Measurements from ENCODE around the gene HSD11B2. TPM values are rescaled to one million over a fixed set of nuclear protein-coding genes. Genes with fewer than 3 reads are reported as not detected.

Gene HSD11B2
- total and polyA plus RNA-seq, 10 of the 15 experiments (the other 5 are each of a cell fraction or from before 2014, with no cell fraction given) = 0.09 to 0.34 (median 0.21) TPM; not detected in 2

GRCh38 chr16:67426950-67427349 lies 4.0 kb upstream of the HSD11B2 start:
- H3K4me3 ChIP-seq = no peak overlapping the region
- no peak overlapping the region for H3K27ac ChIP-seq (ENCODE audit: control insufficient read depth, insufficient read depth)
- ChIA-PET SMC1A (ENCODE audit: uncharacterized antibody, unreplicated experiment) (interaction anchor here (0.6 to 2.8 kb wide), 9 partner anchors 10 to 166 kb away, joined by 3 to 19 read pairs (median 3); partner anchors contain the start of genes ATP6V0D1 and ZDHHC1), CTCF (interaction anchor here (0.7 to 5.6 kb wide), 9 partner anchors 9 to 241 kb away, joined by 3 to 84 read pairs (median 5); partner anchors contain the start of genes ATP6V0D1 and ZDHHC1), RAD21 (ENCODE audit: unreplicated experiment) (interaction anchor here (0.7 to 3.1 kb wide), 10 partner anchors 9 to 89 kb away, joined by 3 to 31 read pairs (median 4); no protein-coding TSS in a partner anchor), POLR2A (interaction anchor here (0.7 to 1.5 kb wide), 2 partner anchors 39 to 477 kb away, joined by 3 to 4 read pairs; no protein-coding TSS in a partner anchor)
- no peak for DNase-seq (ENCODE audit: low read depth, low spot score)
- WGBS (ENCODE audit: insufficient coverage, insufficient replicate concordance, low lambda C conversion rate, missing lambda C conversion rate) = 11% methylated on average over 6 of the region's 7 CpGs
- FAIRE-seq = no peak
- no peak overlapping the region for H3K9ac ChIP-seq (ENCODE audit: control insufficient read depth, insufficient read depth, low read length)
- TF ChIP-seq TCF7 (IDR thresholded peaks at IDR 0.05; ENCODE audit: borderline replicate concordance) (no peak), ATF7 (IDR thresholded peaks at IDR 0.05; ENCODE audit: low read depth) (no peak), E2F8 (IDR thresholded peaks at IDR 0.05; ENCODE audit: low read depth, partially characterized antibody) (no peak), ATF2 (IDR thresholded peaks at IDR 0.05; ENCODE audit: low read length) (no peak)
- H3K4me1 ChIP-seq (ENCODE audit: control insufficient read depth, insufficient read depth, low read length) = peaks cover 4% of the 10 kb centered on the region; the same call in 1 of the 2 replicates
- H3K9me3 ChIP-seq (replicated peaks; ENCODE audit: control insufficient read depth, insufficient read depth, low read length) = no peaks in the 10 kb centered on the region
- H3K4me2 ChIP-seq (ENCODE audit: control insufficient read depth, insufficient read depth) = no peak overlapping the region
- intact Hi-C loops (cut with micrococcal nuclease; ENCODE audit: unreplicated experiment) = no loop called here
- in situ Hi-C loops (cut with MboI) = no loop called here
- H3K36me3 ChIP-seq (ENCODE audit: control insufficient read depth in 2 of 2, insufficient read depth in 2 of 2, low read length in 1 of 2) = no peaks in the 10 kb centered on the region
- H4K20me1 ChIP-seq (ENCODE audit: control insufficient read depth, insufficient read depth) = no peaks in the 10 kb centered on the region
- H3K27me3 ChIP-seq (replicated peaks in 1 of 2; ENCODE audit: control insufficient read depth in 2 of 2, insufficient read depth in 2 of 2, low read length in 1 of 2) = peaks cover 12 to 16% of the 10 kb centered on the region in 2 experiments
- BruUV-seq (replicated peaks) = no TSS peak
- no peak overlapping the region for H2AFZ ChIP-seq (ENCODE audit: control insufficient read depth, low read depth, low read length)
- no peak for ATAC-seq
- no peaks in the 10 kb centered on the region for H3K79me2 ChIP-seq (ENCODE audit: control insufficient read depth, insufficient read depth, low read length)
